Pulmonary artery endothelial cell (primary cell): ENCODE results near the gene PTPRR. TPM values are rescaled to one million over a fixed set of nuclear protein-coding genes. Genes with fewer than 3 reads are reported as not detected.

Source experiments
- DNase-seq: peaks from one replicate; pipeline ENCODE4 v3.0.0-alpha.2; 2011; ENCODE audit warnings: low read depth, low spot score
- total RNA-seq: library from RNA; depleted of rRNA; stranded (reverse); fragments of >200 nt; gene quantifications from 2 replicates; pipeline ENCODE4 v1.2.3, GENCODE V29; 2014

PTPRR gene
- total RNA-seq, 1 donor from 2014 or later, result 0.66 TPM

DNA sequence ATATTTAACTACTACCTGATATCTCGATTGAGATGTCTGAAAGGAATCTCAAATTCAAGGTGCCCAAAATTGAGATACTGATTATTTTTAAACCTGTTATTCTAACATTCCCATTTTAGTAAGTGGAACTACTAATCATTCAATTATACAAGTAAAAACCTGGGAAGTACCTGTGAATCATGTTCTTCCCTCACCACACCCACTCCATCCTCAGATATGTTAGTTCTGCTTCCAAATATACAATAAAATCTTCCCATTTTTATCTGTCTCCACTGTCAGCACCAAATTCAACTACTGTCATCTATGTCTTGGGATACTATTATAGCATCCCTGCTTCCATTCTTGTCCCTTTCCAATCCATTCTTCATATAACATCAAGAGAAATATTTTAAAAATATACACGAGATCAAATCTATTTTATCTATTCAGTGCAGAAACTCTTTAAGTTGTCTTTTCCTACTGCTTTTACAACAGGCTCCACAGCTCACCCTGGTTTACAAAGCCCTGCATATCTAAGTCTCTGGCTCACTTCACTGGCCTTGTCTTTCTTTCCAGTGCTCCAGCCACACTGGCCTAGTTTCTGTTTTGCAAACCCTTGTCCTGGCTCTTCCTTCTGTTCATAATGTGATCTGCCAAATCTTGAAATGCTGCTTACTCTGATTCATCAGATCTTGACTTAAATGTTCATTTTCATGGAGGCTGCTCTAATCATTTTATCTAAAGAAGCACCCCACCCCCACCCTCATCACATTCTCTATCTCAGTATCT lies 122.3 kb downstream of the PTPRR start:
- no peak for DNase-seq

DNA sequence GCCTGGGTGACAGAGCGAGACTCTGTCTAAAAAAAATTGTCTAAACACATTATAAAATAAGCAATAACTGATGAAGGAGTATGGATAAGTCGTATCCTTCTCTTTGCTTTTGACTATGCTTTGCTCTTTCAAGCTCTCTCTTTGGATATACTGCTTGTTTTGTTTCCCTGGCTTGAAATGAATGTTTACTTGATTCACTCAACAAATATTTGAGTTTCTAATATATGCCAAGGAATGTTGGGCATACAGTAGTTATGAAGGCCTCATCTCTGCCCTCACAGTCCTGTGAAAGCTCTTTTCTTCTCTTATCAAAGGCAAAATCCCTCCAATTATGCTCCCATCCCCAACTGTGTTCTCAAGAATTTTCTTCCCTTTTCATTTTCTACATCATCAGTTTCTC lies 123.5 kb downstream of the PTPRR start:
- DNase-seq, result no peak

DNA sequence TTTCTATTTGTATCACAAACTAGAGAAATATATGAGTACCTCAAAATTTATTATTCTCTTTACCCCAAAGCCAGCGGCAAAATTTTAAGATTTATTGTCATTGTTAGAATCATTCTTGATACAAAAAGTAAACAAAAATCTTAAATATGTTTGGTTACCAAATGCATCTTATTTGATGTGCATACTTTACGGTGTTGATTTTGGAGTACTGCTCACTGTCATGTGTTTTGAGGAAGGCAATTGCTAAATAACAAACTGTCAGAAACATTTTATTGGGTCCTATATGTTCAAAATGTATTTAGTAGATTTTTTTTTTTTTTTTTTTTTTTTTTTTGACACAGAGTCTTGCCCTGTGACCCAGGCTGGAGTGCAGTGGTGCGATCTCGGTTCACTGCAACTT lies 124.9 kb downstream of the PTPRR start:
- no peak for DNase-seq

DNA sequence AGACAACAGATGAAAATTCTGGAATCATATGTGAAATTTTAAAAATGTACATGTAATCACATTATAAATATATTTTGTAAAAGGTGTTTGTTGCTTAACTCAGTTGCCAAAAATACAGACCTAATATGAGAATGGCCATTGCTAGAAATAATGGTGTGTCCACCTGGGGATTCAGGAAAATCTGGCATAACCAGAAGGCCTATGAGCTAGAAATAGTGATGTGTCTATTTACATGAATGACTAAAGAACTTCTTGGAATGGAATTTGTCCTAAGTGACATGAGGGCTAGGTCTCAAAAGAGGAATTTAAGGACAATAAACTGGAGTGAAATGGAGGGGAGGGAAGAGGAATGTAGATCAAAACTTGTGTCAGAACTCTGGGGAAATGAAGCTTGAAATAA lies 126.4 kb downstream of the PTPRR start:
- DNase-seq, result no peak

DNA sequence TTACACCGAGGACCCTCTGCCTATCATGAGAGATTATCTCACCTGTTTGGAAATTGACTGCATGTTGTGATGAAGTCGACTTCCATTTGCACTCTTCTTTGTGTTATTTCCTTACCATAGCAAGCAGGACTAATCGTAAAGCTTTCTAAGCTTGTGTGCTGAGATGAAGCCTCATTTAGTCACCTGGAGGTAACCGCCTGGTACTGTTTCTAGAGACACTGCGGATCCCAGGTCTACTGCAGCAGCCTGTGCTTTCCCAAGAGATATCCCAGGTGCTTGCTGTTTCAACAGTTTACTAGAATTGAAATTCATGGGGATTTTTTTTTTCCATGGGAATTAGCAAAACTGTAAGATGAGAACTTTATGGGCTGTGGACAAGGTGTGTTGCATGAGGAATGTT lies 131.8 kb downstream of the PTPRR start:
- no peak for DNase-seq

DNA sequence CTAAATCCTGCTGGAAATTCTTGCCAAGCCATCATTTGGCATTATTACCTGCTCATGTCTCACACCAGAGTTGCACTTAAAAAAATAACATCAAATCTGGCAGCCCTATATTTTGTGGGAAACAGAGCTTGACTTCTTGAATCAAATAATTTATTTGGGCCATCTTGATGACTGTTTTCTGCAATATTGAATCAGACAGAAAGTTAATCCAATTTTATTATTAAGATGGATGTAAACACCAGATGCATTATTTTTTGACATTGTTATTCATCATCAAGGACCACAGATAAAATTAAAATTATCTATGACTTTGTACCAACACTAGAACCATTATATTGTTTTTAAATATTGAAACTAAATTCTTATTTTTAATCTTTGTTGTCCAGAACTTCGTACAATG lies 132.9 kb downstream of the PTPRR start:
- no peak for DNase-seq

DNA sequence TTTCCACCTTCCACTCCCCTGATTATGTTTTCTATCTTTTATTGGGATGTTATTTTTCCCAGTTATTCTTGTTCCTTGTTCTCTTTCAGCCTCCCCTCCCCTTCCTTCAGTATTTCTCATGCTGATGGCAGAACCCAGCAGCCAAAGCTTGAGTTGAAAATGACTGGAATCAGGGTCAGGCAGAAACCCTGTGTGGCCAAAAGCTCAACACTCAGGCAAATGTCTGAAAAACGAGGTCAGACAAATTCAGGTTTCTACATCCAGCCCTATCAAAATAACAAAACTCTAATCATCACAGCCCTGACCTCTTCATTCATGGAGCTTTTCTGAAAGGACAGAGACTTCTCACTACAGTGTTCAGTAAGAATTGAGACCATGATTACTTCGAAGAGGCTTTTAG lies 134.6 kb downstream of the PTPRR start:
- DNase-seq, result no peak

DNA sequence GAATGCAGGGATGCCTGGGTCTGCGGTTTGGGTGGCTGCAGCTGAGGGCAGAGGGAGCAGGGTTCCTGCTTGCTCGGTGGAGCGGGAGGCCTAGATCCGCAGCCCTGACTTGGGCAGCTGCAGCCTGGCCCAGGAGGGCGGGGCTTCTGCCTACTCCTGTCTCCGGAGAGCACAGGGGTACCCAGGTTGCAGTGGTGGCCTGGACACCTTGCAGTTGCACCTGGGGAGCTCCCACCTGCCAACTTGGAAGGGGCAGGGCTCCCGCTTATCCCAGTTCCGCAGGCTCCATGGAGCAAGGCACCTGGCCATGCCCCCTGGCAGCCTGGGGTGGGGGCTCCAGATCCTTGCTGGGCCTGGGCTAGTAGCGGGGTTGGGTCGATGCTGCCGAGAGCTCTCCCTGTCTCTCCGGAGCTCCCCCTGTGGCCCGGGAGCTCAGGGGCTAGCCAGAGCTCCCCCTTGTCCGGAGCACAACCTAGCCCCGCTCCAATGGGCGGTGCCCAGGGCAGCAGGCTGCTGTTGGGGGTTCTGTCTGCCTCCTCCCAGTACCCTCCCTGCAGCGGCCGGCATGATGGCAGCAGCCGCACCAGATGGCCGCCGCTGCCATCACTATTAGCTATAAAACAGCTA lies 136.4 kb downstream of the PTPRR start:
- DNase-seq, result no peak

DNA sequence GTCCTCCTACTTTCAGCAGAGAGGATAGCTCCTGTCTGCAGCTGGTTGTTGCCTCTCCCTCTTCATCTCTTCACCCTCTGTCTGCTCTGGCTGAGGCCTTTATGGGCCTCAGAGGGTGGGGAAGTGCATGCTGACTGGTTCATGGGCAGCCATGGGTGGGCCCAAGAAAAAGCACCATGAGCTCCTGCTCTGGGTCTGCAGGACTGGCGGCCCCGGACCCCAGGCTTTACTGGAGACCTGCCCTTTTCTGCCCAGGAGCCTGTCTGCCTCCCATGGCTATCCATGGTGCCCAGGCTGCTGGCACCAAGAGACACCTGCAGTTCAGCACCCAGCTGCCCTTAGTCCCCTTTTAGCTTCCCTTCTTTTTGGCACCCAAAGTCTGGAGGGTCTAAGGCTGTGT lies 137.1 kb downstream of the PTPRR start:
- no peak for DNase-seq

DNA sequence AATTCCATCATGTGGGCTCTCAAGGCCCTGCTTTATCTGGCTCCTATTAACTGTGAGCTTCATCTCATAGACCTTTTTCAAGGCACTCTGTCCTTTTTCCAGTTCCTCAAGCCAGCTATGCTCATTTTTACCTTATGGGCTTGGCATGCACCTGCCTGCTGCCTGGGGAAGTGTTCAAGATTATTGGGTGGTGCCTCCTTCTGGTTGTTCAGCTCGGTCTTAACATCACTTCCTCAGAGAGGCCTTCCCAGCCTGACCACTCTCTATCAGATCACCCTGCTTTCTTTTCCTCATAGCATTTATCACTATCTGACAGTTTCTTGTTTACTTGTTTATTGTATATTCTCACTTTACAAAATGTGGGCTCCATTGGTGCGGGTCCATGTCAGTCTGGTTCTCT lies 141.3 kb downstream of the PTPRR start:
- DNase-seq, result no peak

DNA sequence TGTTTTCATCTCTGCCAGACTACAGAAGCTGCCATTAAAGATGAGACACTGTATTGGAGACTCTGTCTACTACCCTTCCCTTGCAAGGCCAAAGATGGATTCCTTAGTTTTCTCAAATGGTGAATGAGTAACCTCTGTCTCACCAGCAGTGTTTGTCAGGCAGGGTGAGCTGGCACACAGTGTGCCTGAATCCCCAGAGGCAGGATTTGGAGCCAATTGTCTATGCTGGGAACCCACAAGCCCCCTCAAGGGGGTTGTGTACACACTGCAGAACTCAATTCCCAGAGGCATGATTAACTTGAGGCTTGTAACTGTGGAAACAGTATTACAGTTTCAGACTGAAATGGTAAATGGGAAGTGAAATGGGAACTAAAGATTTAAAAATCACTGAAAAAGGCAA lies 146.5 kb downstream of the PTPRR start:
- no peak for DNase-seq

DNA sequence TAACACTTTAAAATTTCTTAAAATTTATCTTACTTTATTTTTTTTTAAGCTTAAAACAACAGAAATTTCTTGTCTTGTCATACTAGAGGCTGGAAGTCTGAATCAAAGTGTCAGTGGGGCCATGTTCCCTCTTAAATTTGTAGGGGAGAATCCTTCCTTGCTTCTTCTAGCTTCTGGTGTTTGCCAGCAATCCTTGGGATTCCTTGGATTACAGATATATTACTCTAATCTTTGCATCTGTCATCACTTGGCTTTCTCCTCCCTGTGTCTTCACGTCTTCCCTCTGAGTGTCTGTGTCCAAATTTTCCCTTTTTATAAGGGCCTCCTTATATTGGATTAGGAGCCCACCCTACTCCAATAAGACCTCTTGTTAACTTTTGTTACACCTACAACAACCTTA lies 147.7 kb downstream of the PTPRR start:
- DNase-seq, result no peak

DNA sequence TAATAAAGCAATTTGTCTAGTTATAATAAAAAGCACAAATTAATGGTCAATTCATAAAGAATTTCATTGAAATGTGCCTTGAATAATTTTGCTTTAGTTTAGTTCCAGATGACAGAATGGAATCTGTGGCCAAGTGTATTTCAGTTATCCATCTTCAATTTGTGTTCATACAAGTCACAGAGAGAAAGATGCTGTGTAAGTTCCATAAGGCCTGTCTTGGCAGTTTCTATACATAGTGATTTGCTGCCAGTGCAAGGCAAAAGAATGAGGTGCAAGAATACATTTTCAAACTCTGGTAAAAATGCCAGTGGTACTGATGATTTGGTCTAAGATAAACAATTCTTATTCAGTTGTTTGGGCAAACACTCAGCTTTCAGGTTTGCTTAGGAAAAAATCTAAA lies 149.0 kb downstream of the PTPRR start:
- DNase-seq, result no peak

DNA sequence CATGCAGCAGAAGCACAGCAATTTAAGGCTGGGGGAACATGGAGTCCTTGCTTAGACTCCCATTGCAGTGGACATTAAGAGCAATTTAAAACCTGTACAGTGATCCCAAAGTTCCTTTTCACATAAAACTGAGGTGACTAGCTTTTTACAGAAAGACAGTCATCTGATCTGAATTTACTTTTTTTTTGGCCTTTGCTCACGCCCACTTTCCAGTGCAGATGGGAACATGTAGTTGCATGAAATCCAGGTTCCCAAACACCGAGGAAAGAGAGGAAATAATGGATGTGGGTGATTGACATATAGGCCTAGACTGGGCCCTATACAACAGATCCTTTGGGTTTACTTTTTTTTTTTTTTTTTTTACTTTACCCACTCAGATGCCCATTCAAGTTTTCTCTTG lies 156.9 kb downstream of the PTPRR start:
- DNase-seq, result no peak

DNA sequence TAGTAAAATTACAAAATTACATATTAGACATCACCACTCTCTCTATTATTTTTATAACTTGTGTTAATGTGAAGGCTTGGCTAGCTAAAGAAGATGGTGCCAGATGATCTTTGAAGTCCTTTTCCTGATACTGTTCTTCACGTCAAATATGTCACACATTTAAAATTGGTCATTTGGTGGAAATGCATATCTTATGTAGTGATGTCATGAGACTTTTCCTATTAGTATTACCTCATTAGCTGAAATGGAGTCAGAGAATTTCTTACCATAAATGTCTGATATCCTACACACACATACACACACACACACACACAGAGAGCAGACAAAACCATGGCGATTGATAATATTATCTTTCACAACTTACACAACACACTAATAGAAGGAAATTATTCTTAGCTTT lies 158.5 kb downstream of the PTPRR start:
- no peak for DNase-seq

DNA sequence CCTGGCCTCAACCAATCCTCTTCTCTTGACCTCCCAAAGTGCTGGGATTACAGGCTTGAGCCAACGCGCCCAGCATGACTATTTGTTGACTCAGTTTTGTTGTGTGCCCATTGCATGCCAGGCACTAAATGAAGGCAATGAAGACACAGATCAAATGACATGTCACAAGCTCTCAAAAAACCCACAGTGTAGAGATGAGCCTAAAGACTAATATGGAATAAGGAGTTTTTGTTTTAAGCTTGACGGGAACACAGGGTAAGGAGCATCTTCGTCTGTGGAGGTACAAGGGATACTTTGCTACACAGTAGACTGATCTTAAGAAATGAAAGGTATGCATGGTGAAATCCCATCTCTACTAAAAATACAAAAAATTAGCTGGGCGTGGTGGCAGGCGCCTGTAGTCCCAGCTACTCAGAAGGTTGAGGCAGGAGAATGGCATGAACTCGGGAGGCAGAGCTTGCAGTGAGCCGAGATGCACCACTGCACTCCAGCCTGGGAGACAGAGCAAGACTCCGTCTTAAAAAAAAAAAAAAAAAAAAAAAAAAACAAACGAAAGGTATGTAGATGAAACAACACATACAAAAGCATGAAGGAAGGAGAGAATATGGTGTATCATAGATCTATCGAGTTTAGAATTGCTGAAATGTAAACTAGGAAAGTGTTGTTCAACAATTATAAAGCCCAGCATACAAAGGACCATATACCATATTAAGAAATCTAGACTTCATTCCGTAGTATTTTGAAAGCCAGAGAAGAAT lies 161.2 kb downstream of the PTPRR start:
- DNase-seq, result no peak

DNA sequence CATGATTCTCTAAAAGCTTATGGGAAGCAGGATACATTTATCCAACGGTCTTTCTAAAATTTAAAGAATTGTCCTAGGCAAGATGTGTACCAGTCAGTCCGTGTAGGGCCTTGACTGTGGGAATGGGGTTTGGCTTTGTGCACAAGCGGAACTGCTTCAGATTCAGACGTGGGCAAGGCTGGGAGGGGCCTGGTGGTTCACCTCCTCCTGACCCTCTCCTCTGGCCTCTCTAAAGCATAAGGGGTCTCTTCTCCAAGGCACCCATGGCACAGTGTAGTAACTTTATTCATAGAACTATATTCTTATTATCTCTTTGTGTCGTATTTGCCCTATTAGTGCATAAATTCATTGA lies 162.1 kb downstream of the PTPRR start:
- no peak for DNase-seq

DNA sequence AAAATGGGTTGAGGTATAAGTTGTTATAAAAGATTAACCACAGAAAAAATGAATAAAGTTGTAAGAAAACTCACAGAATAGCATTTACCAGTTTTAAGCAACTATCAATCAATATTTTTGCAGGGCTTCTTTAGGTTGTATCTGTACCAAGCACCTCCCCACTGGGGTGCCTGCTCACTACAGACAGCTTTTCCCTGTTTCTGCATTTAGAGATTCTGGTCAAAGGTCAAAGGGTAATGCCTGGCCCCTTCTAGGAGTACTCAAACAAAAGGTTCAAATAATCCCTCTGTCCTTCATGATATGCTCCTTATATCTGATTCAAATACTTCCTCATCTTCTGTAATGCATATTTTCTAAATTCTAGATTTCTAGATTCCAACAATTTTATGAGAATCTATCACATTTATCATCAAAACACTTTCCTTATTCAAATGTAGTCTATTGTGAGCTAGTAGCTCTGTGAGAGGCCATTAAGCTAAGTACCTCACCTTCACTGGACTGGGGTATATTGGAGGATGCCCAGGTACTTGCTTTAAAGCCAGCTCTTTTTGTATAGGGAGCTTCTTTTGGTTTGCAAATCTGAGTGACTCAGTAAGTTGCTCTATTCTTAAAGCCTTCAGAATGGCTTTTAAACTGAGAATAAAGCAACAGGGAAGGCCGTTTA lies 162.6 kb downstream of the PTPRR start:
- no peak for DNase-seq

DNA sequence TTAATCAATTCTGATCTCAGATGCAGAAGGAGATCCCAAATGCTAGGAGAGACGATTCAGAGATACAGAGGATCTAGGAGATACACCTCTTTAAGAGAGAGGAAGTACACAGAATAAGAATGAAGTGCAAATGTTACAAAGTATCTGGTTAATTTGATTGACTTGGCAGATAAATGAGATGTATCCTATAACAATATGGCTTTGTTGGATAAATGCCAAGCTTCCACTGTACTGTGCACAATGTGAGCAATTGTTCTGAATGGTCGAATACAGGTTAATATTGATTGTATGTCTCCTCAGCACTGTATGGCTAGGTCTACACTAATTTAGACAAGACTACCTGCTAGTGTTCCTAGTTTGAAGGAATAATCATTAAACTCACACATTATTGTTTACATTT lies 163.7 kb downstream of the PTPRR start:
- DNase-seq, result no peak

DNA sequence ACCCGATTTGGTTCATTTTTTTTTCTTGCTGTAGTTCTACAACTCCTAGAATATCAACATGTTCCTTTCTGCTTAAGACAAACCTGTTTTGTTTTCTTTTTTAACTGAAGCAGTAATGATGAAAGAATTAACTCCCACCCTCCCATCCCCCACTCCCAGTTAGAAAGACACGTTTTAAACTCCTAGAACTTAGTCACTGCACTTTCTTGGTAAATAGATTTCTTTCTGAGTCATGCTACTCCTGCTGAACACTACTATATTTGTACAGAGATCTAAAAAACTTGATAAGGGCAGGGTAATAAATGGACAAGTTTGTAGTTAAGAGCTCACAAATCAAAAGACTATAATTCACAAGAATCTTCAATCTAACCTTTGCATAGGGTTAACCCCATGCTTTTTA lies 164.4 kb downstream of the PTPRR start:
- DNase-seq, result no peak

DNA sequence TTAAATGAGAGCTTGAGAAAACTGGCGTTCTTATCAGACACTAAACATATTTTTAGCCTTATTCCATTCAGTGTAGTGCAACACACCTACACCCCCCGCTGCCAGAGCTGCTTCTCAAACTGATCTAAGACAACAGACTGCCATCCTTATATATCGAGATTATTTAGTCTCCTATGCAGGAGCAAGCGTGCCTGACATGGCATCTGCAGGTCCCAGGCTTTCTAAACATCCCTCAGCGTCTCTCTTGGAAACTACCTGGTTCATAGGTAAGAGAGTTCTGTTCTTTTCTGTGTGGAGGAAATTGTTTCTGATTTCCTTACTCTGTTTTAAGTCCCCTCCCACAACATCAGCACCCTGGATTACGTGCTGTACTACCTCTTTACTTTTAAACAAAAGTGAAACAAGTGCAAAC lies 166.2 kb downstream of the PTPRR start:
- DNase-seq, result no peak

DNA sequence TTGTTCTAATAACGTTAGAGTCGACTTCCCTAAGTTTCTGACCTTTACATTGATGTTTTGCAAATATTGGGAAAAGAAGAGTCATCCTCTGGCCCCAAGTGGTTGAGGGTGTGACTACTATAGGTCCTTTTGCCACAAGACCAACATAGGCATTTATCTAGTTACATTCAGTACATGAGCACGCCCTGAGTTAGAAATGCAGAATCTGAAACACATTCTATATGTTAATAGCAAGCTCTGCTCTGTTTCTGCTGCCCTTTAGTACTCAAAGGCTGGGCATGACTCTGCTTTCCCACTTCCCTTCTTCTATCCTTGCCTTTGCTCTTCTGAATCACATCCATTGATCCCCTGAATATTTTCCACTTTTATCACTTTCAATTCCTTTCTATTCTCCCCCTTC lies 168.2 kb downstream of the PTPRR start:
- DNase-seq, result no peak
